Muscle of leg (tissue), 11 donors: ENCODE measurements around the gene ANKRD11. TPM values are rescaled to one million over a fixed set of nuclear protein-coding genes. Genes with fewer than 3 reads are reported as not detected.

Experiments used
- DNase-seq: peaks from one replicate; pipeline ENCODE4 v3.0.0; 2013
- H3K27ac ChIP-seq: one replicate; pipeline ENCODE4 v1.5.1; 2013; ENCODE audit warnings: mild to moderate bottlenecking, low read length, control low read depth
- H3K27me3 ChIP-seq: one replicate; pipeline ENCODE4 v1.6.1; 2013; ENCODE audit warnings: low read length; ENCODE audit not compliant: control insufficient read depth, insufficient read depth
- H3K36me3 ChIP-seq: one replicate; pipeline ENCODE4 v1.6.1; 2013; ENCODE audit warnings: low read length; ENCODE audit not compliant: control insufficient read depth, insufficient read depth
- H3K4me1 ChIP-seq: one replicate; pipeline ENCODE4 v1.6.1; 2013; ENCODE audit warnings: low read length; ENCODE audit not compliant: control insufficient read depth, insufficient read depth
- H3K4me3 ChIP-seq: one replicate; pipeline ENCODE4 v1.5.1; 2013; ENCODE audit warnings: low read length, control low read depth
- H3K9me3 ChIP-seq: replicated peaks from 2 replicates; pipeline ENCODE4 v1.6.1; 2013; ENCODE audit warnings: low read depth, low read length; ENCODE audit not compliant: control insufficient read depth
- WGBS: methylation state at CpG from one replicate; pipeline ENCODE4 v1.1.5; 2013; ENCODE audit warnings: missing lambda C conversion rate; ENCODE audit not compliant: insufficient coverage; 5-methylcytosine and 5-hydroxymethylcytosine counted together
- polyA plus RNA-seq, 8 donors: library from polyadenylated mRNA; unstranded; fragments of 120-200 nt; gene quantifications; one replicate each; pipeline versions ENCODE4 v1.2.1 to v1.2.3, GENCODE V29; 2013; ENCODE audit warnings: inconsistent platforms in 1 of 8, low replicate concordance in 1 of 8; ENCODE audit not compliant: insufficient read length in 8 of 8, insufficient read depth in 1 of 8
- total RNA-seq: library from RNA; stranded (reverse); fragments of 120-200 nt; gene quantifications from one replicate; pipeline ENCODE4 v1.2.4, GENCODE V29; 2013

The ANKRD11 gene
- total and polyA plus RNA-seq, 9 donors, result 34.0 to 79.8 (median 63.6) TPM

DNA sequence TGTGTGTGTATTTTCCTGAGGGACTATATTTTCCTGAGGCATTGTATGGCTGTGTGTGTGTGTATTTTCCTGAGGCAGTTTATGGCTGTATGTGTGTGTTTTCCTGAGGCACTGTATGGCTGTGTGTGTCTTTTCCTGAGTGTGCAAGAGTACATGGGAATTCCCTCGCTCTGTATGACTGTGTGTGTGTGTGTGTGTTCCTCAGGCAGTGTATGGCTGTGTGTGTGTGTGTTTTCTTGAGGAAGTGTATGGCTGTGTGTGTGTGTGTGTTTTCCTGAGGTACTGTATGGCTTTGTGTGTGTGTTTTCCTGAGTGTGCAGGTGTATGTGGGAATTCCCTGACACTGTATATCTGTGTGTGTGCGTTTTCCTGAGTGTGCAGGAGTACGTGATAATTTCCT, 268.8 kb downstream of the ANKRD11 start:
- H3K4me3 ChIP-seq, result no peak overlapping the region
- WGBS, result 84% methylated on average over 3 of the region's 3 CpGs
- DNase-seq, result no peak
- no peaks in the 10 kb centered on the region for H3K27me3 ChIP-seq
- peaks cover 55% of the 10 kb centered on the region for H3K36me3 ChIP-seq
- H3K27ac ChIP-seq, result no peak overlapping the region
- peaks cover 5% of the 10 kb centered on the region for H3K4me1 ChIP-seq
- peaks cover 3% of the 10 kb centered on the region for H3K9me3 ChIP-seq

DNA sequence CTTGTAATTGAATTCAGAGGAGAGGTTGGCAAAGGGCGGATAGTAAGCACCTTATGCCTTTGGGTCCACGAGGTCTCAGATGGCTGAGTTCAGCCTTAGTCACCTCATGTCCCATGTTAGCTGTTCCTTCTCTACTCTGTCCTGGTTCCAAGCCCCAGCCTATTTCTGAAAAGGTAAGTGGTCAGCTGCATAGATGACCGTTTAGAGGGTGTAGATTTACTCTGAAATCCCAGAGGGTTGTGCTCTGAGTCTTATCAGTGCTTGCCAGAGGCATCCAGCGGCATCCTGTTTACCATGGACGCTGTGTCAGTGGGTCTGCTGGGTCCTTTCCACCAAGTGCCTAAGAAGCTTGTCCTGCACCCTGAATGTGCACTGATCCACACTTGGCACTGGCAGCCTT, 271.0 kb downstream of the ANKRD11 start:
- no peak overlapping the region for H3K4me3 ChIP-seq
- 84% methylated on average over 2 of the region's 5 CpGs for WGBS
- H3K27ac ChIP-seq, result no peak overlapping the region
- H3K36me3 ChIP-seq, result peaks cover 38% of the 10 kb centered on the region
- peaks cover 12% of the 10 kb centered on the region for H3K4me1 ChIP-seq
- no peaks in the 10 kb centered on the region for H3K27me3 ChIP-seq
- no peak for DNase-seq
- H3K9me3 ChIP-seq, result no peaks in the 10 kb centered on the region

Other genes starting within 250 kb of the ANKRD11 start
- gene SPG7, start 17.8 kb upstream of the ANKRD11 start, total RNA-seq, result 73.5 TPM
- 10 to 100 TPM; 48.2 to 84.9 (median 64.5) TPM for gene SPG7, start 17.8 kb upstream of the ANKRD11 start, polyA plus RNA-seq
- gene RPL13, start 70.1 kb upstream of the ANKRD11 start, total RNA-seq, result 5,363 TPM
- gene RPL13, start 70.1 kb upstream of the ANKRD11 start, polyA plus RNA-seq, result 1,000 to 10,000 TPM; 3,790 to 5,718 (median 4,430) TPM
- gene CPNE7, start 85.2 kb upstream of the ANKRD11 start, total RNA-seq, result 0.09 TPM
- under 1 TPM in 7 of 8 donors, not detected in 1; 0.15 to 0.53 (median 0.26) TPM for gene CPNE7, start 85.2 kb upstream of the ANKRD11 start, polyA plus RNA-seq
- 0.53 TPM for gene DPEP1, start 123.1 kb upstream of the ANKRD11 start, total RNA-seq
- 10 to 100 TPM in 1 of 8 donors, 1 to 10 TPM in 4, under 1 TPM in 3; 0.35 to 10.5 (median 1.1) TPM for gene DPEP1, start 123.1 kb upstream of the ANKRD11 start, polyA plus RNA-seq
- 38.9 TPM for gene CHMP1A, start 167.1 kb upstream of the ANKRD11 start, total RNA-seq
- 10 to 100 TPM; 49.4 to 57.8 (median 52.3) TPM for gene CHMP1A, start 167.1 kb upstream of the ANKRD11 start, polyA plus RNA-seq
- gene SPATA33, start 167.3 kb upstream of the ANKRD11 start, total RNA-seq, result 2.7 TPM
- gene SPATA33, start 167.3 kb upstream of the ANKRD11 start, polyA plus RNA-seq, result 1 to 10 TPM; 4.3 to 7.1 (median 5.0) TPM
- 47.5 TPM for gene CDK10, start 196.1 kb upstream of the ANKRD11 start, total RNA-seq
- gene CDK10, start 196.1 kb upstream of the ANKRD11 start, polyA plus RNA-seq, result 10 to 100 TPM; 44.4 to 65.0 (median 54.2) TPM
- gene SPATA2L, start 211.1 kb upstream of the ANKRD11 start, total RNA-seq, result 3.0 TPM
- 1 to 10 TPM; 1.5 to 4.1 (median 2.6) TPM for gene SPATA2L, start 211.1 kb upstream of the ANKRD11 start, polyA plus RNA-seq
- gene VPS9D1, start 230.3 kb upstream of the ANKRD11 start, total RNA-seq, result 6.1 TPM
- gene VPS9D1, start 230.3 kb upstream of the ANKRD11 start, polyA plus RNA-seq, result 10 to 100 TPM in 6 of 8 donors, 1 to 10 TPM in 2; 8.2 to 13.4 (median 11.0) TPM
- gene ZNF276, start 231.0 kb upstream of the ANKRD11 start, total RNA-seq, result 21.4 TPM
- gene ZNF276, start 231.0 kb upstream of the ANKRD11 start, polyA plus RNA-seq, result 10 to 100 TPM; 17.1 to 28.2 (median 21.8) TPM